RWPE1 (cell line): ENCODE data around the gene C9orf152.

Source experiments
- CTCF ChIA-PET: fragments of 350-600 bp; sonication (Branson Sonifier 250); formaldehyde crosslinking; extraction: SDS; loops from one replicate; lab custom pipeline; 2021; lab: Yijun Ruan, JAX
- POLR2A ChIA-PET: fragments of 400-600 bp; formaldehyde crosslinking; extraction: SDS; loops from one replicate; lab custom pipeline; 2020; ENCODE audit warnings: antibody characterized with exemption; ENCODE audit not compliant: low non-redundant PET; lab: Yijun Ruan, JAX
- DNase-seq: peaks from one replicate; pipeline ENCODE4 v3.0.0; 2012; ENCODE audit warnings: low spot score
- H3K27ac ChIP-seq: fragments of 450-650 bp; 2 replicates; pipeline ENCODE4 v1.5.1; 2017
- TF ChIP-seq, protein P1 (sequence below): fragments of 450-650 bp; conservative IDR thresholded peaks from 2 replicates; pipeline ENCODE4 v1.5.1; 2017; ENCODE audit warnings: low read depth, mild to moderate bottlenecking

Gene C9orf152

DNA sequence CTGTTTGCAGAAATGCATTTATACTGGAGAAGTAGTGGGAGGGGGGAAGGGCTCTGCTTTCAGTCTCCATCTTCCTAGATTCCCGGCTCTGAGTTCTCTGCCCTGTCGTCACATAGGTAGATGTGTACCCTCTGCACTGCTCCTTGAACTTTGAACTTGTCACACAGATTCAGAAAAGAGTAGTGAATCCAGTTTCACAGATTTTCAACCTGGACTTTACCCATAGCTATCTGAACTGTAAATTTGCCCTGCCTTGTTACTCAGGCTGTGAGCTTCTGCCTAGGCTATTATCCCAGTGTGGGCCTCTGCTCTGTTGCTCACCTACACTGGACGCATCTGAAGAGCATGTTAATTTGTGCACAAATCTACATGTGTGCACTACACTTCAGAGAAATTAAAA, 12.8 kb upstream of the C9orf152 start:
- H3K27ac ChIP-seq: no peak overlapping the region
- CTCF ChIA-PET: interaction anchor here (0.6 kb wide), 1 partner anchor 68 kb away, joined by 3 read pairs; no protein-coding TSS in a partner anchor
- TF ChIP-seq, protein P1, sequence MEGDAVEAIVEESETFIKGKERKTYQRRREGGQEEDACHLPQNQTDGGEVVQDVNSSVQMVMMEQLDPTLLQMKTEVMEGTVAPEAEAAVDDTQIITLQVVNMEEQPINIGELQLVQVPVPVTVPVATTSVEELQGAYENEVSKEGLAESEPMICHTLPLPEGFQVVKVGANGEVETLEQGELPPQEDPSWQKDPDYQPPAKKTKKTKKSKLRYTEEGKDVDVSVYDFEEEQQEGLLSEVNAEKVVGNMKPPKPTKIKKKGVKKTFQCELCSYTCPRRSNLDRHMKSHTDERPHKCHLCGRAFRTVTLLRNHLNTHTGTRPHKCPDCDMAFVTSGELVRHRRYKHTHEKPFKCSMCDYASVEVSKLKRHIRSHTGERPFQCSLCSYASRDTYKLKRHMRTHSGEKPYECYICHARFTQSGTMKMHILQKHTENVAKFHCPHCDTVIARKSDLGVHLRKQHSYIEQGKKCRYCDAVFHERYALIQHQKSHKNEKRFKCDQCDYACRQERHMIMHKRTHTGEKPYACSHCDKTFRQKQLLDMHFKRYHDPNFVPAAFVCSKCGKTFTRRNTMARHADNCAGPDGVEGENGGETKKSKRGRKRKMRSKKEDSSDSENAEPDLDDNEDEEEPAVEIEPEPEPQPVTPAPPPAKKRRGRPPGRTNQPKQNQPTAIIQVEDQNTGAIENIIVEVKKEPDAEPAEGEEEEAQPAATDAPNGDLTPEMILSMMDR: no peak
- POLR2A ChIA-PET: no interaction called here
- DNase-seq: no peak

DNA sequence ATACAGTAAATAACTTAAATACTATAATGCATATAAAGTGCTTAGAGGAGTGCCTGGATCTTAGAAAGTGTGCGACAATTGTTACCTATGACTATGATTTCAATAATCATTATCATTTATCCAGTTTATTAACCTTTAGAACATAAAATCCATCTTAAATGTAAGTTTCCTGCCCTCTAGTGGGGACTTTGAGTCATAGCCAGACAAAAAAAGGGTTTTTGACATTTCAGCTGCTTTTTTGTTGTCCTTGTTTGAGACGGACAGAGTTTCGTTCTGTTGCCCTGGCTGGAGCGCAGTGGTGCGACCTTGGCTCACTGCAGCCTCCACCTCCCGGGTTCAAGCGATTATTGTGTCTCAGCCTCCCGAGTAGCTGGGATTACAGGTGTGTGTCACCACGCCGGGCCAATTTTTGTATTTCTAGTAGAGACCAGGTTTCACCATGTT, 9.7 kb upstream of the C9orf152 start:
- TF ChIP-seq, protein P1: peak; percentile 95
- no peak overlapping the region for H3K27ac ChIP-seq
- ChIA-PET CTCF (interaction anchor here (0.5 to 1.8 kb wide), 22 partner anchors 8 to 1923 kb away, joined by 3 to 10 read pairs (median 3); no protein-coding TSS in a partner anchor), POLR2A (no interaction called here)
- DNase-seq: peak; percentile 51

DNA sequence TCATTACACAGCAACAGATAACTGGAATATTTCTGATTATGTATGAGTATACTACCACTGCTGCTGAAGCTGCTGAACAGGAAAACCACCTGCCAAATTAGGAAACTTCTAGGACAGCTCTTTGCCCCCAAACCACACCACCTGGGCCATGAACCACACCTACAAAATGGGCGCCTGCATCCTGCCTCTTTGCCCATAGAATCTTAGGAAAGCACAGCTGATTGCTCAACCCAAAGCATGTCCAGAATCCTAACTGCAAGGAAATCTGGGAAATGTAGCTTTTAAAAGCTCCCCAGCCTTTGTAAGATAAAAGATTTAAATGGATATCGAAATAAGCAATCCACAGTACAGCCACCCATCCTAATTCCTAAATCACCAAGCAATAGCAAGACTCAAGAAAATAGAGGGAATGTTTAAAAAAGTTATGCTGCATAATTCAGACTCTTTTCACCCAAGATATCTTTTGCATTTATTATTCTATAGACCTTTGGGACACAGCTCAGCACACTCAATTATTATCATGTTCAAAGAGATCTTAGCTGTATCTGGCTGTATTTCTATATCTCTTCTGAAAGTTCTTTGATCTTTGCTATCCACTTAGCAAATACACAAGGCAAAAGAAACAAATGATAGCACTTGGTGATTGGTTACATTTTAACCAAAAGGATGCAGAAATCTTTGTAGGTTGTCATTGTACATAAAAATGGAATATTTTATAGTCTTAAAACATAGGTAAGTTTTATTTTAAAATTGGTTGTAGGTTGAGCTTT, 6.8 kb upstream of the C9orf152 start:
- TF ChIP-seq, protein P1: no peak
- H3K27ac ChIP-seq: no peak overlapping the region
- CTCF ChIA-PET: interaction anchor here (0.9 to 1.7 kb wide), 3 partner anchors 31 to 675 kb away, joined by 3 to 6 read pairs (median 3); no protein-coding TSS in a partner anchor

DNA sequence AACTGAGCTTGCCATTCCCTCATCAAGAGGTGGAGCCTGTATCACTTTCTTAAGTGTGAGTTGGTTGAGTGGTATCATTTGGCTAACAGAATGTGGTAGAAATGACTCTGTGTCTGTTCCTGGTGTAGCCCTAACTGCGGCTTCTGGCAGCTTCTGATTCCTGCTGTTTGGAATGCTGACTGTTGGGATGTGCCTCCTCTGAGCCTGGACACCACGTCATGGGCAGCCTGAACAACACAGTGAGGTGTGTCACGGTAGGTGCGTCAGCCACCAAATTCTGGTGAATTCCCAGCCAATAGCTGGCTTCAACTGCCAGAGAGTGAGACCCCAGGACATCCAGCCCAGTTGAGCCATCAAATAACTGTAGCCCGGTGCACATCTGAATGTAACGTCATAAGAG, 6.1 kb upstream of the C9orf152 start:
- CTCF ChIA-PET: interaction anchor here (0.9 to 1.7 kb wide), 2 partner anchors 30 to 674 kb away, joined by 3 to 6 read pairs; no protein-coding TSS in a partner anchor
- POLR2A ChIA-PET: no interaction called here
- no peak for DNase-seq
- no peak overlapping the region for H3K27ac ChIP-seq
- TF ChIP-seq, protein P1: no peak

More for the DNA sequence above, 6.8 kb upstream of the C9orf152 start:
- POLR2A ChIA-PET: no interaction called here
- no peak for DNase-seq

DNA sequence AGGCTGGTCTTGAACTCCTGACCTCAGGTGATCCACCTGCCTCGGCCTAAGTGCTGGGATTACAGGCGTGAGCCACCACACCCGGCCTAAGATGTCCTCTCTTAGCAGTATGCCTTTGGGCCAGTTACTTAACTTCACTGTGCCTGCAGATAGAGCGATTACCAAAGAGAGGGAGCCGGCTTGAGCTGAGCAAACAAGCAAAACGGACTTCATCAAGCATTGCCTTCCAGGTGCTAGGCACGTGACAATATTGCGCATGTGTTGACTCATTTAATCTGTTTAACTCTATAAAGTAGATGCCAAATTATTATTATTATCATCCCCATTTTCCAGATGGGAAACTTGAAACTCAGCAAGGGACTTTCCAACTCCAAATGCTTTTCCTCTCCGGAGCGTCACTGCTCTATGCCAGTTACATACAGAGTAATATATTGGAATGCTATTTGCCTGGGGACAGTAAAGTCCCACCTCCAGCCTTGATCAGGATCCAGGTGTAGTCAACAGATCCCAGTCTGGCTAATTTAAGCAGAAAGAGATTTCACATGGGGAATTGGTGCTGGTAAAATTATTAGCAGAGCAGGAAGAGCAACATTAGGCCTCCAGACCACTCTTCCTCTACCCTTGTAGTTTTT, 5.6 kb upstream of the C9orf152 start:
- no peak overlapping the region for H3K27ac ChIP-seq
- CTCF ChIA-PET: interaction anchor here (0.6 to 1.7 kb wide), 3 partner anchors 30 to 307 kb away, joined by 3 to 6 read pairs (median 6); no protein-coding TSS in a partner anchor
- POLR2A ChIA-PET: no interaction called here
- TF ChIP-seq, protein P1: no peak
- no peak for DNase-seq

DNA sequence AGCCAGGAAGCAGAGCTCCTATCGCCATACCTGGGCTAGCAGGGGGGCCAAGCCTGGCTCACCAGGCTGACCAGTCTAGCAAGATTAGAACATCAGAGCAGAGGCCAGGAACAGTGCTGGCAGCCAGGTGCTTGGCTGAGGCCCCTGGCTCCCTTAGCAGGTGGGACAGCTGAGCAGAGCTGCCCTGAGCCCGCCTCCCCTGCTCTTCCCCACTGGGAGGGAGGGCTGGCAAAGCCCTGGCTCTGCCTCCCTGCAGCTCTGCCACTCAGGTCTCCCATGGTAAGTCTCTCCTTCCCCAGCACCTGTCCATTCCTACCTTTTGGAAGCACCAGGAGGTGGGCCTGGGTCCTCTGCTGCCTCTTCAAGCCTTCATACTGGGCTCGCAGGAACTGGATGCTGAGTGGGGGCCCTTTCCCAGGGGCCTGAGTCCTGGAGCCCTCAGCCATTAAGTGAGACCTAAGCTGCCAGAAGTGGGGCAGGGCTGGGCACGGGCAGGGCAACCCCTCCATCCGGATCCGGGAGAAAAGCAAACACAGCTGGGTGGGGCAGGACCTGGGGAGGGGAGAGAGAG, 803 bp downstream of the C9orf152 start:
- TF ChIP-seq, protein P1: no peak
- POLR2A ChIA-PET: no interaction called here
- CTCF ChIA-PET: interaction anchor here (0.9 kb wide), 1 partner anchor 11 kb away, joined by 4 read pairs; no protein-coding TSS in a partner anchor

More for the DNA sequence above, 803 bp downstream of the C9orf152 start:
- no peak overlapping the region for H3K27ac ChIP-seq
- no peak for DNase-seq
